ENCODE data around the gene RRP9.
"Not testable (repeated sequence)": the region's sequence is repeated elsewhere in the genome, so short reads cannot be mapped to it uniquely, and the experiment has no call there.

Gene RRP9

GRCh38 chr3:51941798-51942602 lies at the start of gene RRP9, which contains the start of gene PARP3:
RRP9 (minus strand) TSS chr3:51941904; CDS start chr3:51941867, 37 bp downstream.
PARP3 (plus strand) TSS chr3:51942363; CDS start chr3:51943356, 993 bp downstream.
- peak within 1 kb of the TSS; percentile 79 for H3K4me3 ChIP-seq (ENCODE audit: low read length)
- peak; percentile 100 for DNase-seq (ENCODE audit: low read depth)
- peak; percentile 92 for TF ChIP-seq CTCF (conservative IDR thresholded peaks at IDR 0.05; ENCODE audit: low read length)

- not testable (repeated sequence) for DNase-seq (ENCODE audit: low read depth); H3K4me3 ChIP-seq (ENCODE audit: low read length)
These were observed 48.8 kb upstream of the RRP9 start for GRCh38 chr3:51990501-51990971.

- TF ChIP-seq CTCF (conservative IDR thresholded peaks at IDR 0.05; ENCODE audit: low read length) = no peak
- H3K4me3 ChIP-seq (ENCODE audit: low read length) = no peak overlapping the region
- DNase-seq (ENCODE audit: low read depth) = no peak
These were observed 46.8 kb upstream of the RRP9 start for GRCh38 chr3:51988286-51989146.

- TF ChIP-seq CTCF (conservative IDR thresholded peaks at IDR 0.05; ENCODE audit: low read length) = no peak
- no peak overlapping the region for H3K4me3 ChIP-seq (ENCODE audit: low read length)
- no peak for DNase-seq (ENCODE audit: low read depth)
These were observed 45.9 kb upstream of the RRP9 start for GRCh38 chr3:51987568-51987967.

GRCh38 chr3:51986010-51986947 lies 44.6 kb upstream of the RRP9 start:
- TF ChIP-seq CTCF (conservative IDR thresholded peaks at IDR 0.05; ENCODE audit: low read length) = no peak
- no peak for DNase-seq (ENCODE audit: low read depth)
- no peak overlapping the region for H3K4me3 ChIP-seq (ENCODE audit: low read length)

GRCh38 chr3:51985063-51985462 lies 43.4 kb upstream of the RRP9 start:
- H3K4me3 ChIP-seq (ENCODE audit: low read length) = no peak overlapping the region
- no peak for TF ChIP-seq CTCF (conservative IDR thresholded peaks at IDR 0.05; ENCODE audit: low read length)
- no peak for DNase-seq (ENCODE audit: low read depth)

Measured in AG10803 (cell line).